Mesodermal cell (in vitro differentiated cells): Measurements from ENCODE around the gene LINC00632.

Experiments used
- H3K27ac ChIP-seq: 2 replicates; pipeline ENCODE4 v1.7.0; 2013; ENCODE audit warnings: mild to moderate bottlenecking, low read depth, low read length, moderate library complexity; ENCODE audit not compliant: severe bottlenecking
- H3K36me3 ChIP-seq: 2 replicates; pipeline ENCODE4 v1.7.1; 2013; ENCODE audit warnings: mild to moderate bottlenecking, low read length, moderate library complexity; ENCODE audit not compliant: control insufficient read depth, insufficient read depth
- H3K4me1 ChIP-seq: one replicate; pipeline ENCODE4 v1.7.1; 2013; ENCODE audit warnings: mild to moderate bottlenecking, low read length; ENCODE audit not compliant: insufficient read depth, control insufficient read depth, poor library complexity, severe bottlenecking
- H3K4me3 ChIP-seq: 2 replicates; pipeline ENCODE4 v1.7.0; 2013; ENCODE audit warnings: low read length, control low read depth, mild to moderate bottlenecking; ENCODE audit not compliant: insufficient read depth, poor library complexity, severe bottlenecking; ENCODE audit errors: extremely low read depth
- H3K9me3 ChIP-seq: 2 replicates; pipeline ENCODE4 v1.7.1; 2013; ENCODE audit warnings: mild to moderate bottlenecking, low read length, moderate library complexity; ENCODE audit not compliant: control insufficient read depth
- WGBS, 2 experiments: methylation state at CpG; one replicate each; pipeline ENCODE4 v1.1.5; 2013; ENCODE audit warnings: missing lambda C conversion rate in 2 of 2; ENCODE audit not compliant: insufficient coverage in 2 of 2; 5-methylcytosine and 5-hydroxymethylcytosine counted together

Gene LINC00632

GRCh38 chrX:140821280-140821679 lies 111.7 kb downstream of the LINC00632 start:
- no peak overlapping the region for H3K27ac ChIP-seq
- no peaks in the 10 kb centered on the region for H3K4me1 ChIP-seq
- H3K4me3 ChIP-seq, result no peak overlapping the region
- no peaks in the 10 kb centered on the region for H3K9me3 ChIP-seq
- WGBS, 2 experiments, result no CpG with 5 or more reads among the region's 3 CpGs
- H3K36me3 ChIP-seq, result no peaks in the 10 kb centered on the region

DNA sequence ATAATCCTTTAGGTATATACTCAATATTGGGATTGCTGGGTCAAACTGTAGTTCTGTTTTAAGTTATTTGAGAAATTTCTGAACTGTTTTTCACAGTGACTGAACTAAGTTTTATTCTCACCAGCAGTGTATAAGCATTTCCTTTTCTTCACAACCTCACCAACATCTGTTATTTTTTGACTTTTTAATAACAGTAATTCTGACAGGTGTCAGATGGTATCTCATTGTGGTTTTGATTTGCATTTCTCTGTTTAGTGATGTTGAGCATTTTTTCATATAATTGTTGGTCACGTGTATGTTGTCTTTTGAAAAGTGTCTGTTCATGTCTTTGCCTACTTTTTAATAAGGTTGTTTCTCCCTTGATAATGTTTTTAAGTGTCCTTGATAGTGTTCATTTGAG lies 112.6 kb downstream of the LINC00632 start:
- Histone ChIP-seq H3K27ac (no peak overlapping the region), H3K4me1 (no peaks in the 10 kb centered on the region), H3K9me3 (no peaks in the 10 kb centered on the region), H3K36me3 (no peaks in the 10 kb centered on the region), H3K4me3 (no peak overlapping the region)
- WGBS, 2 experiments, result 100% methylated on average over 1 of the region's 1 CpG; no CpG with 5 or more reads in 1 of the 2 experiments

- Histone ChIP-seq H3K36me3 (no peaks in the 10 kb centered on the region), H3K4me1 (no peaks in the 10 kb centered on the region), H3K9me3 (no peaks in the 10 kb centered on the region), H3K4me3 (no peak overlapping the region), H3K27ac (no peak overlapping the region)
- 86 to 100% methylated on average over 1 of the region's 3 CpGs for WGBS, 2 experiments
Measured at GRCh38 chrX:140822861-140823260, 113.3 kb downstream of the LINC00632 start.

- Histone ChIP-seq H3K9me3 (no peaks in the 10 kb centered on the region), H3K4me3 (no peak overlapping the region), H3K36me3 (no peaks in the 10 kb centered on the region), H3K4me1 (no peaks in the 10 kb centered on the region), H3K27ac (no peak overlapping the region)
- 100% methylated on average over 1 of the region's 2 CpGs; no CpG with 5 or more reads in 1 of the 2 experiments for WGBS, 2 experiments
Measured at GRCh38 chrX:140836874-140837273, 127.3 kb downstream of the LINC00632 start.
